A673 (cell line): ENCODE results near the gene SNAPC5. TPM values are rescaled to one million over a fixed set of nuclear protein-coding genes. Genes with fewer than 3 reads are reported as not detected.
"Not testable (repeated sequence)": the region's sequence is repeated elsewhere in the genome, so short reads cannot be mapped to it uniquely, and the experiment has no call there.

Experiments used
- BruUV-seq: library from RNA; stranded (reverse); fragments of 400-500 nt; replicated peaks from 2 replicates; lab custom pipeline; 2021; lab: Mats Ljungman, UMichigan
- CTCF ChIA-PET: fragments of 300-600 bp; sonication (Branson Sonifier 250); formaldehyde crosslinking; loops from one replicate; lab custom pipeline; 2022; ENCODE audit warnings: antibody characterized with exemption; lab: Charles Lee
- POLR2A ChIA-PET: fragments of 300-600 bp; sonication (Branson Sonifier 250); formaldehyde crosslinking; loops from one replicate; lab custom pipeline; 2022; ENCODE audit warnings: antibody characterized with exemption; ENCODE audit not compliant: low non-redundant PET; lab: Charles Lee
- DNase-seq: peaks from one replicate; pipeline ENCODE4 v3.0.0-alpha.2; 2015; ENCODE audit warnings: low spot score
- H3K27ac ChIP-seq: fragments of 200-600 bp; sonication (generic); 2 replicates; pipeline ENCODE4 v1.5.1; 2016; ENCODE audit warnings: mixed run types, low read depth, mild to moderate bottlenecking, mixed read lengths, antibody characterized with exemption, low read length; ENCODE audit not compliant: poor library complexity, severe bottlenecking
- H3K27me3 ChIP-seq: fragments of 200-600 bp; sonication (generic); replicated peaks from 2 replicates; pipeline ENCODE4 v1.6.1; 2017; ENCODE audit warnings: mixed run types, low read depth, mild to moderate bottlenecking, mixed read lengths, antibody characterized with exemption, low read length; ENCODE audit not compliant: insufficient read depth, poor library complexity
- H3K36me3 ChIP-seq: fragments of 200-600 bp; sonication (generic); 2 replicates; pipeline ENCODE4 v1.6.1; 2016; ENCODE audit warnings: mixed run types, mild to moderate bottlenecking, mixed read lengths, antibody characterized with exemption, low read length; ENCODE audit not compliant: insufficient read depth, poor library complexity, severe bottlenecking
- H3K4me1 ChIP-seq: fragments of 200-600 bp; sonication (generic); 2 replicates; pipeline ENCODE4 v1.6.1; 2017; ENCODE audit warnings: mixed run types, mild to moderate bottlenecking, mixed read lengths, antibody characterized with exemption, low read length; ENCODE audit not compliant: insufficient read depth, poor library complexity, severe bottlenecking
- H3K4me3 ChIP-seq: fragments of 200-600 bp; sonication (generic); 2 replicates; pipeline ENCODE4 v1.5.1; 2016; ENCODE audit warnings: low read depth, mixed run types, mild to moderate bottlenecking, mixed read lengths, low read length; ENCODE audit not compliant: poor library complexity, severe bottlenecking
- H3K9me3 ChIP-seq: fragments of 200-600 bp; sonication (generic); 2 replicates; pipeline ENCODE4 v1.6.1; 2016; ENCODE audit warnings: mixed run types, low read depth, mild to moderate bottlenecking, mixed read lengths, antibody characterized with exemption, low read length; ENCODE audit not compliant: poor library complexity, severe bottlenecking
- CTCF ChIP-seq: fragments of 300-800, 200-600 bp; sonication (generic); conservative IDR thresholded peaks from 2 replicates; pipeline ENCODE4 v1.5.1; 2017; ENCODE audit warnings: low read depth, mild to moderate bottlenecking, antibody characterized with exemption, low read length, moderate library complexity, mixed read lengths
- EZH2 ChIP-seq: fragments of 200-600 bp; sonication (generic); IDR thresholded peaks from 2 replicates; pipeline ENCODE4 v1.6.1; 2017; ENCODE audit warnings: borderline replicate concordance, low read depth, mild to moderate bottlenecking, mixed read lengths, antibody characterized with exemption, low read length; ENCODE audit not compliant: poor library complexity, severe bottlenecking
- intact Hi-C: fragments of 100-400 bp; cut with micrococcal nuclease; formaldehyde crosslinking; loops from one replicate; pipeline ENCODE4 v1.10.0; 2022; ENCODE audit not compliant: unreplicated experiment
- total RNA-seq: library from RNA; stranded (reverse); gene quantifications from 2 replicates; pipeline ENCODE4 v1.2.3, GENCODE V29; 2021

The SNAPC5 gene
- total RNA-seq, 1 experiment from 2014 or later: 28.9 TPM

- no peaks in the 10 kb centered on the region for H3K27me3 ChIP-seq
- peak; percentile 65 for DNase-seq
- H3K27ac ChIP-seq: no peak overlapping the region
- TF ChIP-seq CTCF (no peak), EZH2 (no peak)
- H3K4me3 ChIP-seq: no peak overlapping the region
- ChIA-PET POLR2A (no interaction called here), CTCF (no interaction called here)
- BruUV-seq: no TSS peak
- peaks cover 3% of the 10 kb centered on the region for H3K36me3 ChIP-seq
- H3K9me3 ChIP-seq: no peaks in the 10 kb centered on the region
- intact Hi-C loops: no loop called here
- no peaks in the 10 kb centered on the region for H3K4me1 ChIP-seq
Observed at GRCh38 chr15:66462627-66463026, 34.9 kb downstream of the SNAPC5 start.

GRCh38 chr15:66461917-66462316 lies 35.6 kb downstream of the SNAPC5 start:
- intact Hi-C loops: no loop called here
- no peak overlapping the region for H3K27ac ChIP-seq
- H3K4me3 ChIP-seq: no peak overlapping the region
- no peaks in the 10 kb centered on the region for H3K9me3 ChIP-seq
- H3K27me3 ChIP-seq: no peaks in the 10 kb centered on the region
- DNase-seq: no peak
- peaks cover 3% of the 10 kb centered on the region for H3K36me3 ChIP-seq
- TF ChIP-seq EZH2 (no peak), CTCF (no peak)
- ChIA-PET CTCF (no interaction called here), POLR2A (no interaction called here)
- no peaks in the 10 kb centered on the region for H3K4me1 ChIP-seq
- no TSS peak for BruUV-seq

DNA sequence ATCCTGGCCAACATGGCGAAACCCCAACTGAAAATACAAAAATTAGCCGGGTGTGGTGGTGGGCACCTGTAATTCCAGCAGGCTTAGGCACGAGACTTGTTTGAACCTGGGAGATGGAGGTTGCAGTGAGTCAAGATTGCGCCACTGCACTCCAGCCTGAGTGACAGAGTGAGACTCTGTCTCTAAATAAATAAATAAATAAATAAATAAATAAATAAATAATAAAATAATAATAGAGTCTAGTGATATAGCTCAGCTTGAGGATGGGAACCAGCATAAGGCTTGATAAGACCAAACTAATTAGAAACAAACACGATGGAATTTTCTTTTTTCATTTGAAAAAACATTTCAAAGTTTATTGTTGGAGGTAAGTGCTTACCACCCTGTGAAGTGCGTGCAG lies 36.3 kb downstream of the SNAPC5 start:
- H3K36me3 ChIP-seq, H3K27me3 ChIP-seq, H3K4me3 ChIP-seq, POLR2A ChIA-PET, H3K9me3 ChIP-seq, DNase-seq, BruUV-seq, H3K4me1 ChIP-seq, intact Hi-C loops, H3K27ac ChIP-seq: not testable (repeated sequence)
- CTCF ChIA-PET: interaction anchor here (0.6 kb wide), 1 partner anchor 28 kb away, joined by 4 read pairs; no protein-coding TSS in a partner anchor

DNA sequence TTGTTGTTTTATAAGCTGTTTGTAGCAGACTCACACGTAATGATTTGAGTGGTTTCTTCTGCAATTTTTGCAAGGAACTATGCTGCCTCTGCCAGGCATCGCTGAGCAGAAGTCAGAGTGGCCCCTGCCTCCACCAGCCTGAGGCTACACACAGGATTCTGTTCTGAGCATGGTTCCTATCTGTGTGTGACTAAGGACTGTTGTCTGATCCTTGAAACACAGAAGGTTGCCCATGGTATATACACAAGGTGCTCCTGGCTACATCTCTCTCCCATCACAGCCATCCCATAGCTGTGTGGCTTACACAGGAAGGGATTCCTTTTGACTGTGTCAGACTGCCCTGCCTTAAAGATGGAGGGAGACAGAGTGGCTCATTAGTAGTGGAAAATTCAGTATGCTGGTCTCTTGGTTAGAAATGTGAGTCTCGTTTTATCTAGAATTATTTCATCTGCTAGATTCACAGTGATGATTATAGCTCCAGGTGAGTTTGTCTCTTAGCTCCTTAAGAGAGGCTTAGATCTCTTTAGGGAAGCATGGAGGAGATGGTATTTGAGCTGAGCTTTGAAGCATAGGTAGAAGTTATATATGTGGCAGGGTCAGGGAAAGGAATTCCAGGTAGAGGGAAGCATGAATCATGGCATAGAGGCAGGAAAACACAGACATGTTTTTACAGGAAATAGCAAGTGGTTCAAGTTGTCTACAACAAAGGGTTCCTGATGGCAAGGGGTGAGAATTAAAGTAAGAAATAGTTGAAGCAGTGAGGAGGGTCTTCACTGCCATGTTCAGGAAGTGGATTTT lies 37.5 kb downstream of the SNAPC5 start:
- no peak for DNase-seq
- Histone ChIP-seq H3K36me3 (no peaks in the 10 kb centered on the region), H3K27me3 (no peaks in the 10 kb centered on the region), H3K9me3 (no peaks in the 10 kb centered on the region), H3K4me3 (no peak overlapping the region), H3K4me1 (no peaks in the 10 kb centered on the region), H3K27ac (no peak overlapping the region)
- CTCF ChIA-PET: no interaction called here
- BruUV-seq: no TSS peak
- intact Hi-C loops: no loop called here
- TF ChIP-seq CTCF: no peak
- no peak for TF ChIP-seq EZH2
- POLR2A ChIA-PET: no interaction called here
